Measurements from ENCODE around the gene FRMD8. TPM values are rescaled to one million over a fixed set of nuclear protein-coding genes. Genes with fewer than 3 reads are reported as not detected.
A peak's percentile ranks its signal among the peaks of the same experiment; 100 is the strongest.

FRMD8 gene
- total and polyA plus RNA-seq, 9 of the 15 experiments (the other 6 are each of a cell fraction or from before 2014, with no cell fraction given) = 4.5 to 54.5 (median 15.8) TPM

- H3K79me2 ChIP-seq (ENCODE audit: control insufficient read depth, insufficient read depth, low read length) = peaks cover 37% of the 10 kb centered on the region
- TF ChIP-seq RBFOX2 (IDR thresholded peaks at IDR 0.05; ENCODE audit: low read depth, low read length) (peak; percentile 34), KDM1A (IDR thresholded peaks at IDR 0.05) (no peak), ZNF224 (CRISPR knock-in tag; IDR thresholded peaks at IDR 0.05) (no peak), MEF2D (tag; conservative IDR thresholded peaks at IDR 0.05; ENCODE audit: low read depth) (no peak), DEAF1 (CRISPR knock-in tag; IDR thresholded peaks at IDR 0.05) (no peak), POLR2G (IDR thresholded peaks at IDR 0.05; ENCODE audit: low read depth, low read length) (peak; percentile 14; the same call in 1 of the 2 replicates), ZBTB17 (CRISPR knock-in tag; IDR thresholded peaks at IDR 0.05) (no peak)
- ChIA-PET CTCF (ENCODE audit: low intra/inter-chr PET ratio) (no interaction called here), POLR2A (interaction anchor here (0.6 to 16.2 kb wide), 6 partner anchors 10 to 118 kb away, joined by 3 to 250 read pairs (median 6); partner anchors contain the start of genes MALAT1 and NEAT1)
- WGBS (ENCODE audit: insufficient coverage, low coverage, missing lambda C conversion rate) = 92% methylated on average over 9 of the region's 21 CpGs
- H3K36me3 ChIP-seq (ENCODE audit: control insufficient read depth, insufficient read depth, low read length) = peaks cover 63% of the 10 kb centered on the region; the same call in 2 of the 3 replicates
- peak overlapping the region in 1 of 2 experiments; percentile 75; a peak in 2 of 4 replicates for H3K9ac ChIP-seq (ENCODE audit: insufficient read depth in 1 of 2, low read depth in 2 of 2, low read length in 2 of 2)
- ATAC-seq (no peak), FAIRE-seq (no peak), DNase-seq (ENCODE audit: extremely low read depth in 1 of 4, low spot score in 3 of 4) (peak in 1 of 4 experiments; percentile 19)
- H3K9me1 ChIP-seq (ENCODE audit: control insufficient read depth, insufficient read depth, low read length) = no peaks in the 10 kb centered on the region
- no peaks in the 10 kb centered on the region; the same call in 1 of the 2 replicates for H3K9me3 ChIP-seq (replicated peaks; ENCODE audit: control insufficient read depth, insufficient read depth, low read depth, low read length)
- no peaks in the 10 kb centered on the region for H3K27me3 ChIP-seq (ENCODE audit: control insufficient read depth in 2 of 2, insufficient read depth in 2 of 2, low read length in 2 of 2)
- no peak overlapping the region for H3K4me3 ChIP-seq
- H3K4me2 ChIP-seq (ENCODE audit: insufficient read depth, low read length) = no peak overlapping the region
- H3K27ac ChIP-seq (ENCODE audit: extremely low read depth, low read depth, low read length) = no peak overlapping the region; the same call in 2 of the 3 replicates
- H4K20me1 ChIP-seq (replicated peaks; ENCODE audit: control insufficient read depth, insufficient read depth, low read length) = peaks cover 9% of the 10 kb centered on the region
- H2AFZ ChIP-seq (ENCODE audit: low read depth, low read length) = no peak overlapping the region
- in situ Hi-C loops (cut with MboI) (no loop called here), intact Hi-C loops (cut with micrococcal nuclease) (no loop called here)
- H3K4me1 ChIP-seq (replicated peaks in 1 of 2; ENCODE audit: control insufficient read depth in 2 of 2, insufficient read depth in 2 of 2, low read length in 2 of 2) = peaks cover 22 to 63% of the 10 kb centered on the region in 2 experiments
- BruUV-seq (replicated peaks) = no TSS peak
Measured at GRCh38 chr11:65390099-65390941, 3.9 kb downstream of the FRMD8 start.

All from K562 (cell line).